HepG2 (cell line): ENCODE data around the gene KLF11. TPM values are rescaled to one million over a fixed set of nuclear protein-coding genes. Genes with fewer than 3 reads are reported as not detected.
A peak's percentile ranks its signal among the peaks of the same experiment; 100 is the strongest.

Experiments
- ATF3 ChIP-seq: sonication (generic); formaldehyde crosslinking; IDR thresholded peaks from 2 replicates; pipeline ENCODE4 v1.4.0; 2020; ENCODE audit warnings: missing genetic modification reagents
- BORCS8-MEF2B ChIP-seq: sonication (generic); formaldehyde crosslinking; IDR thresholded peaks from 2 replicates; pipeline ENCODE4 v1.8.0; 2022; ENCODE audit warnings: mild to moderate bottlenecking, missing genetic modification reagents
- CC2D1A ChIP-seq: sonication (generic); formaldehyde crosslinking; IDR thresholded peaks from 2 replicates; pipeline ENCODE4 v1.8.1; 2023; ENCODE audit warnings: mild to moderate bottlenecking, missing genetic modification reagents
- CCAR2 ChIP-seq: fragments of 200-400 bp; formaldehyde crosslinking; optimal IDR thresholded peaks from 2 replicates; pipeline ENCODE3; 2018; ENCODE audit warnings: low read depth, mild to moderate bottlenecking, low read length, moderate library complexity
- ETS1 ChIP-seq: sonication (generic); formaldehyde crosslinking; IDR thresholded peaks from 2 replicates; pipeline ENCODE4 v1.4.0; 2020; ENCODE audit warnings: missing genetic modification reagents
- ETV5 ChIP-seq: IDR thresholded peaks from 2 replicates; pipeline ENCODE4 v1.6.1; 2018; ENCODE audit warnings: missing biosample characterization, missing genetic modification reagents, inconsistent platforms, borderline replicate concordance
- ETV6 ChIP-seq: sonication (generic); formaldehyde crosslinking; conservative IDR thresholded peaks from 2 replicates; pipeline ENCODE4 v1.4.0; 2020; ENCODE audit warnings: missing genetic modification reagents
- FOXC1 ChIP-seq: sonication (generic); formaldehyde crosslinking; IDR thresholded peaks from 2 replicates; pipeline ENCODE4 v1.8.0; 2022; ENCODE audit warnings: mild to moderate bottlenecking, missing genetic modification reagents, borderline replicate concordance
- GTF3A ChIP-seq: sonication (generic); formaldehyde crosslinking; conservative IDR thresholded peaks from 2 replicates; pipeline ENCODE4 v1.4.0; 2020; ENCODE audit warnings: mild to moderate bottlenecking, missing genetic modification reagents
- JDP2 ChIP-seq: sonication (generic); formaldehyde crosslinking; IDR thresholded peaks from 2 replicates; pipeline ENCODE4 v1.8.1; 2022; ENCODE audit warnings: missing genetic modification reagents, borderline replicate concordance
- PBX2 ChIP-seq: IDR thresholded peaks from 2 replicates; pipeline ENCODE4 v1.6.1; 2016; ENCODE audit warnings: control low read depth
- SMAD9 ChIP-seq: sonication (generic); formaldehyde crosslinking; IDR thresholded peaks from 2 replicates; pipeline ENCODE4 v1.5.1; 2020; ENCODE audit warnings: mild to moderate bottlenecking, missing genetic modification reagents
- SOX13 ChIP-seq, 3 experiments: fragments of 450-650 bp in 1 of 3; sonication (generic) in 1 of 3; formaldehyde crosslinking in 1 of 3; IDR thresholded peaks in 2 of 3; conservative IDR thresholded peaks in 1 of 3; 2 replicates each; pipeline versions ENCODE4 v1.5.0 to v1.6.1; 2016 to 2020; ENCODE audit warnings: antibody characterized with exemption in 1 of 3, mild to moderate bottlenecking in 1 of 3, missing compliant biosample characterization in 1 of 3, missing genetic modification reagents in 1 of 3, moderate library complexity in 1 of 3
- TCF7 ChIP-seq: sonication (generic); IDR thresholded peaks from 2 replicates; pipeline ENCODE4 v1.6.1; 2016; ENCODE audit warnings: antibody characterized with exemption, low read depth
- THRA ChIP-seq: sonication (generic); formaldehyde crosslinking; IDR thresholded peaks from 2 replicates; pipeline ENCODE4 v1.4.0; 2020; ENCODE audit warnings: missing genetic modification reagents, borderline replicate concordance
- ZFP62 ChIP-seq: sonication (generic); formaldehyde crosslinking; IDR thresholded peaks from 2 replicates; pipeline ENCODE4 v1.4.0; 2020; ENCODE audit warnings: missing genetic modification reagents
- ZNF124 ChIP-seq: sonication (generic); formaldehyde crosslinking; IDR thresholded peaks from 2 replicates; pipeline ENCODE4 v1.4.0; 2020; ENCODE audit warnings: missing genetic modification reagents
- ZNF580 ChIP-seq: IDR thresholded peaks from 2 replicates; pipeline ENCODE4 v1.6.1; 2016; ENCODE audit warnings: low read depth, borderline replicate concordance
- ZNF639 ChIP-seq: conservative IDR thresholded peaks from 2 replicates; pipeline ENCODE4 v1.6.1; 2018; ENCODE audit warnings: missing genetic modification reagents
- ZNF703 ChIP-seq: sonication (generic); formaldehyde crosslinking; IDR thresholded peaks from 2 replicates; pipeline ENCODE4 v1.5.1; 2020; ENCODE audit warnings: missing genetic modification reagents, mild to moderate bottlenecking, moderate library complexity, borderline replicate concordance
- ZNF781 ChIP-seq: sonication (generic); formaldehyde crosslinking; IDR thresholded peaks from 2 replicates; pipeline ENCODE4 v1.5.1; 2020; ENCODE audit warnings: borderline replicate concordance, mild to moderate bottlenecking, missing genetic modification reagents; ENCODE audit errors: not compliant biosample characterization
- polyA plus RNA-seq, 8 experiments: library from polyadenylated mRNA; depleted of rRNA in 3 of 8; stranded (reverse) in 7 of 8; unstranded in 1 of 8; fragments of >200 nt; fragmentation: Illumina TruSeq in 4 of 8; extraction: Trizol in 4 of 8; gene quantifications; 2 replicates each; pipeline versions ENCODE4 v1.2.1 to v1.2.3, GENCODE V29; 2011 to 2016; ENCODE audit warnings: low read depth in 4 of 8, missing spikeins in 1 of 8, mixed read lengths in 1 of 8; ENCODE audit not compliant: insufficient read depth in 1 of 8
- total RNA-seq, 5 experiments: library from RNA; depleted of rRNA; stranded (reverse); fragments of >200 nt; fragmentation: Illumina TruSeq; extraction: Trizol; gene quantifications; 2 replicates each; pipeline ENCODE4 v1.2.3, GENCODE V29; 2016; ENCODE audit warnings: low read depth in 1 of 5

The KLF11 gene
- total and polyA plus RNA-seq, 2 of the 13 experiments (the other 11 are each of a cell fraction or from before 2014, with no cell fraction given): 2.5 to 11.8 TPM

- TF ChIP-seq ZNF124 (CRISPR knock-in tag) (0 out of 2 replicates have a peak, but pooled peaks have one; percentile 76), SOX13 (IDR thresholded peaks at IDR 0.05) (no peak), SOX13 (CRISPR knock-in tag; conservative IDR thresholded peaks at IDR 0.05 in 1 of 2, IDR thresholded peaks at IDR 0.05 in 1 of 2) (peak in 1 of 2 experiments; percentile 60; a peak in 1 of 4 replicates), BORCS8-MEF2B (CRISPR knock-in tag) (peak; percentile 95), ETS1 (peak; percentile 99), GTF3A (CRISPR knock-in tag) (no peak), ETV6 (CRISPR knock-in tag) (peak; percentile 97), THRA (CRISPR knock-in tag) (peak; percentile 80; the same call in 1 of the 2 replicates), PBX2 (no peak), ATF3 (CRISPR knock-in tag) (peak; percentile 79; the same call in 1 of the 2 replicates), CC2D1A (CRISPR knock-in tag) (no peak), ZNF703 (CRISPR knock-in tag) (no peak; the same call in 1 of the 2 replicates), JDP2 (CRISPR knock-in tag) (peak; percentile 94; the same call in 1 of the 2 replicates), ETV5 (CRISPR knock-in tag) (peak; percentile 21; the same call in 1 of the 2 replicates), ZNF781 (CRISPR knock-in tag) (peak; percentile 9), CCAR2 (no peak), FOXC1 (peak; percentile 99), SMAD9 (peak; percentile 96), ZFP62 (CRISPR knock-in tag) (no peak), ZNF639 (CRISPR knock-in tag) (peak; percentile 96), ZNF580 (CRISPR knock-in tag) (peak; percentile 94), TCF7 (no peak)
Measured at GRCh38 chr2:10043256-10043905, at the start of gene KLF11 (continued).
